Cardiac fibroblast (primary cell): ENCODE measurements around the gene SLC66A1.
"Not testable (repeated sequence)": the region's sequence is repeated elsewhere in the genome, so short reads cannot be mapped to it uniquely, and the experiment has no call there.

Experiments used
- DNase-seq, 2 donors: peaks; one replicate each; pipeline versions ENCODE4 v3.0.0 to v3.0.0-alpha.2; 2010; ENCODE audit warnings: low read depth in 2 of 2
- H3K4me3 ChIP-seq, 2 donors: replicated peaks in 1 of 2; 1 replicate in 1 of 2; 2 replicates in 1 of 2; pipeline ENCODE4 v1.5.1; 2011; ENCODE audit warnings: low read depth in 2 of 2, low read length in 2 of 2, mild to moderate bottlenecking in 2 of 2, moderate library complexity in 1 of 2
- CTCF ChIP-seq: IDR thresholded peaks from one replicate; pipeline ENCODE4 v1.5.1; 2011; ENCODE audit warnings: low read depth, mild to moderate bottlenecking, low read length, inconsistent platforms

SLC66A1 gene

GRCh38 chr1:19294638-19295037 is 17.5 kb upstream of the SLC66A1 start:
- H3K4me3 ChIP-seq = no peak overlapping the region
- DNase-seq = no peak
- no peak for TF ChIP-seq CTCF

GRCh38 chr1:19300211-19300610 is 11.9 kb upstream of the SLC66A1 start:
- no peak for TF ChIP-seq CTCF

GRCh38 chr1:19304081-19304480 is 8.0 kb upstream of the SLC66A1 start:
- not testable (repeated sequence) for DNase-seq, H3K4me3 ChIP-seq

More at GRCh38 chr1:19300211-19300610, 11.9 kb upstream of the SLC66A1 start:
- DNase-seq = no peak
- H3K4me3 ChIP-seq = no peak overlapping the region

- DNase-seq = no peak
- no peak overlapping the region for H3K4me3 ChIP-seq
- no peak for TF ChIP-seq CTCF
Measured at GRCh38 chr1:19305880-19306279, 6.2 kb upstream of the SLC66A1 start.

GRCh38 chr1:19306941-19307340 is 5.2 kb upstream of the SLC66A1 start:
- no peak for DNase-seq
- TF ChIP-seq CTCF = no peak
- no peak overlapping the region for H3K4me3 ChIP-seq

GRCh38 chr1:19307794-19308508 is 4.2 kb upstream of the SLC66A1 start:
- DNase-seq = no peak
- H3K4me3 ChIP-seq = no peak overlapping the region
- TF ChIP-seq CTCF = no peak

- DNase-seq = no peak
- TF ChIP-seq CTCF = no peak
- H3K4me3 ChIP-seq = no peak overlapping the region
Measured at GRCh38 chr1:19308509-19308907, 3.6 kb upstream of the SLC66A1 start.
